D341Med (cell line): ENCODE data around the gene FAM107A.

Source experiments
- DNase-seq: peaks from one replicate; pipeline ENCODE4 v3.0.0; 2012; ENCODE audit warnings: low spot score

The FAM107A gene

DNA sequence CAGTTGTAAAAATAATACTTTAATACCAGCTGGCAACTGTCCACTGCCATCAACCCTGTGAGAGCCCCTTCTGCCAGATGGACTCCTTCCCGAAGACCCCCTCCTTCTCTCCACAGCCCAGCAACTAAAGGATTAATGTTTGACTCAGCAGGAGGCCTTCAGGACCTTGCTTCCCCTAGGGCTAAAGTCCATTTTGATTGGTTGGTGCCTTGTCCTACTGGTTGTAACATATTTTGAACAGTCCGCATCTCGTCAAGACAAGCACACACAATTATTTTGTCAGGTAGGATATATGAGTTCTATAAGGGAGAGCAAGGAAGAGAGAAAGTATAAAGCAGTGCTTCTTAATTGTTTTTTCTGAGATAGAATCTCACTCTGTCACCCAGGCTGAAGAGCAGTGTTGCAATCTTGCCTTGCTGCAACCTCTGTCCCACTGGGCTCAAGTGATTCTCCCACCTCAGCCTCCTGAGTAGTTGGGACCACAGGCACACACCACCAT, 58.9 kb downstream of the FAM107A start:
- peak; percentile 90 for DNase-seq

DNA sequence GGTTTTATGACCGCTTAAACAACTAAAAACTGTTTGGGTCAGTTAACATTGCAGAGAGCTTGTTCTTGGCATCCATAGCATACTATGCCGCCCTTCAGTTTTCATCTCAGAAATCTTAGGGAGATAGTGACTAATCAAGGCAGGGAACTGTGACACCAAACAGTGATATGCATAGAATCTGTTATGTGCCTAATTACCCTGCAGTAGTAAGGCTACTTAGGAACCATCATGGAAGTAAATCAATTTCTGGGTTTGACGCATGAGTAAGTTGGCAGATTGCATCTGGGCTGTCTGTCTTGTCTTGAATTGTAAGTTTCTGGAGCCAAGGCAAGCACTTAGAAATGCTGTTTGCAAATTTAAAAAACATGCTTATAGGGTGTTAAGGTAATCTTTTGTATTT, 62.8 kb downstream of the FAM107A start:
- DNase-seq, result no peak
